Measurements from ENCODE around the gene P2RY6. TPM values are rescaled to one million over a fixed set of nuclear protein-coding genes. Genes with fewer than 3 reads are reported as not detected.

The P2RY6 gene
- total and polyA plus RNA-seq, 2 donors from 2014 or later = 6.7 to 17.9 TPM

- no peaks in the 10 kb centered on the region for H3K36me3 ChIP-seq (ENCODE audit: control insufficient read depth in 2 of 3, insufficient read depth in 3 of 3, low read length in 3 of 3)
- H3K4me1 ChIP-seq (ENCODE audit: control insufficient read depth in 2 of 3, insufficient read depth in 2 of 3, low read depth in 1 of 3, low read length in 3 of 3) = no peaks in the 10 kb centered on the region
- H3K9ac ChIP-seq (ENCODE audit: low read length in 3 of 3) = no peak overlapping the region
- intact Hi-C loops (cut with DNase I) = no loop called here
- FAIRE-seq (no peak), DNase-seq (peak in 2 of 5 donors; percentile 24 to 73)
- TF ChIP-seq CTCF (IDR thresholded peaks at IDR 0.05; ENCODE audit: borderline replicate concordance, extremely low read depth, insufficient read depth) = no peak
- no peak overlapping the region for H3K4me3 ChIP-seq (ENCODE audit: low read length in 3 of 3)
- no peak overlapping the region for H3K27ac ChIP-seq (ENCODE audit: low read depth in 2 of 2, low read length in 2 of 2)
- H3K27me3 ChIP-seq (ENCODE audit: control insufficient read depth, insufficient read depth, low read length) = no peaks in the 10 kb centered on the region
- no peaks in the 10 kb centered on the region for H3K9me3 ChIP-seq (ENCODE audit: control insufficient read depth in 2 of 3, insufficient read depth in 1 of 3, low read length in 3 of 3)
These were observed 37.5 kb upstream of the P2RY6 start for GRCh38 chr11:73234471-73235181.

GRCh38 chr11:73235236-73235786, 36.8 kb upstream of the P2RY6 start:
- TF ChIP-seq CTCF (IDR thresholded peaks at IDR 0.05; ENCODE audit: borderline replicate concordance, extremely low read depth, insufficient read depth) = no peak
- Histone ChIP-seq H3K9ac (ENCODE audit: low read length in 3 of 3) (no peak overlapping the region), H3K36me3 (ENCODE audit: control insufficient read depth in 2 of 3, insufficient read depth in 3 of 3, low read length in 3 of 3) (no peaks in the 10 kb centered on the region), H3K4me1 (ENCODE audit: control insufficient read depth in 2 of 3, insufficient read depth in 2 of 3, low read depth in 1 of 3, low read length in 3 of 3) (no peaks in the 10 kb centered on the region), H3K27ac (ENCODE audit: low read depth in 2 of 2, low read length in 2 of 2) (no peak overlapping the region), H3K9me3 (ENCODE audit: control insufficient read depth in 2 of 3, insufficient read depth in 1 of 3, low read length in 3 of 3) (no peaks in the 10 kb centered on the region), H3K27me3 (ENCODE audit: control insufficient read depth, insufficient read depth, low read length) (no peaks in the 10 kb centered on the region), H3K4me3 (ENCODE audit: low read length in 3 of 3) (no peak overlapping the region)
- FAIRE-seq (no peak), DNase-seq (peak in 1 of 5 donors; percentile 26)
- intact Hi-C loops (cut with DNase I) = no loop called here

- DNase-seq = peak in 1 of 5 donors; percentile 23
- FAIRE-seq = no peak
- intact Hi-C loops (cut with DNase I) = no loop called here
- Histone ChIP-seq H3K4me1 (ENCODE audit: control insufficient read depth in 2 of 3, insufficient read depth in 2 of 3, low read depth in 1 of 3, low read length in 3 of 3) (no peaks in the 10 kb centered on the region), H3K9ac (ENCODE audit: low read length in 3 of 3) (no peak overlapping the region), H3K27me3 (ENCODE audit: control insufficient read depth, insufficient read depth, low read length) (no peaks in the 10 kb centered on the region), H3K27ac (ENCODE audit: low read depth in 2 of 2, low read length in 2 of 2) (no peak overlapping the region), H3K9me3 (ENCODE audit: control insufficient read depth in 2 of 3, insufficient read depth in 1 of 3, low read length in 3 of 3) (no peaks in the 10 kb centered on the region), H3K4me3 (ENCODE audit: low read length in 3 of 3) (no peak overlapping the region), H3K36me3 (ENCODE audit: control insufficient read depth in 2 of 3, insufficient read depth in 3 of 3, low read length in 3 of 3) (no peaks in the 10 kb centered on the region)
- no peak for TF ChIP-seq CTCF (IDR thresholded peaks at IDR 0.05; ENCODE audit: borderline replicate concordance, extremely low read depth, insufficient read depth)
These were observed 35.9 kb upstream of the P2RY6 start for GRCh38 chr11:73236205-73236765.

All from kidney (tissue), 14 donors.